HG02623 (cell line): ENCODE data around the gene RANGAP1.

ENCODE experiments used
- ATAC-seq: cut with Tn5 transposase; IDR thresholded peaks from one replicate; pipeline ENCODE4 v1.9.1; 2021; ENCODE audit warnings: moderate library complexity; ENCODE audit not compliant: unreplicated experiment

Gene RANGAP1

DNA sequence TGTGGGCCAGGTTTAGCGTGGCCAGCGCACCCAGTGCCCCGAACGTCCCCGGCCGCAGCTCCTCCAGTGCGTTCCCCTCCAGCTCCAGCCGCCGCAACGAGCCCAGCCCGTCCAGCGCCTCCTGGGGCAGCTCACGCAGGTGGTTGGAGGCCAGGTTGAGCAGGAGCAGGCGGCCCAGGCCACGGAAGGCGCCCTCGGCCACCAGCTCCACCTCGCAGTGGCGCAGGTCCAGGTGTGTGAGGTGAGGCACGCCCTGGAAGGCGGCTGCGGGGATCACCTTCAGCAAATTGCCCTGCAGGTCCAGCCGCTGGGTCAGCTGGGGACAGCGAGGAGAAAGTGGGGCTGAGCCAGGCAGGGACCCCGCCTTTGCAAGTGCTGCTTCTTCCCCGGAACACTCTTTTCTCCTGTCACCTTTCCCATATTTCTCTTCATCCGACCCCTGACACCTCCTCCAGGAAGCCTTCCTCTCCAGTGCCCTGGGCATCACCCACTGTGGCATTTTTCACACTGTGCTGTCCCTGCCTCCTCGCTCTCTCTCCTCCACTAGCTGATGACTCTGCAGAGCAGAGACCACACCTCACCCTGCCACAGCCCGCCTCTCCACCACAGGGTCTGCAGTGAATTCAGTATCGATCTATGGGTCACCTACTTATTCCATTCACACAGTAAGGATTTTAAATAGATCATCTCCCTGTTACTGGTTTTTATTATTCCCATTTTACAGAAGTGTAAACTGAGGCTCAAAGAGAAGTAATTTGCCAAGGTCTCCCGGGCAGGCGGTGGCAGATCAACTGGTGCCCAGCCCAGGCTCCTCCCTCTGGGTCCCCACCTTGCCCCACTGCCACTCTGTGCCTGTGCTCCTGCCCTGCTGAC, 47.2 kb downstream of the RANGAP1 start:
- ATAC-seq, result no peak

DNA sequence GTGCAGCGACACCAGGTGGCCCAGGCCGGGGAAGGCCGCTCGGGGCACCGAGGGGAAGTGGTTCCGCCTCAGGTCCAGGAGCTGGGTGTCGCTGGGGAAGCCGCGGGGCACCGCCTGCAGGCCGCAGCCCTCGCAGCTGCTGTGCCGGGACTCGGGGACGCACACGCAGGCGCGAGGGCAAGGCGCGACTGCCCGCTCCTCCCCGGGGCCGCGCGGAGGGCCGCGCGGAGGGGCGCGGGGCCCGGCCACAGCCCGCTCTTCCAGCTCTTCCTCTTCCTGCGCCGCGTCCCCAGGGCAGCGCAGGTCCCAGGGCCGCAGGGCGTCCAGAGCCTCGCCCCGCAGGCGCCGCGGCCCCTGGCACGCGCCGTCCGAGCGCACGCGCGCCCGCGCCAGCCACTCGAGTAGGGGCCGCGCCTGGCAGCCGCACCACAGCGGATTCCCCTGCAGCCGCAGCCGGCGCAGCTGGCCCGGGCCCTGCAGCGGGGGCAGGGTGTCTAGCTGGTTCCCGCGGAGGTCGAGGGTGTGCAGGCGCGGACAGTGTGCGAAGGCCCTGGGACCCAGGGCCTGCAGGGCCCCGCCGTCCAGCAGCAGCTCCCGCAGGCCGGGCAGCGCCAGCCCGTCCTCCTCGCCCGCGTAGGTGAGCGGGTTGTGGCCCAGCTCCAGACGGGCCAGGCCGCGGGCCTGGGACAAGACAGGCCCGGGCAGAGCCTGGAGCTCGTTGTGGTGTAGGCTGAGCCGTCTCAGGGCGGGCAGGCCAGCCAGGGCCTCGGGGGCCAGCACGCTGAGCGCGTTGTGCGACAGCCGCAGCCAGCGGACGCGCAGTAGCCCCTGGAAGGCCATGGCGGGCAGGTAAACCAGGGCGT, 48.0 kb downstream of the RANGAP1 start:
- ATAC-seq, result no peak

DNA sequence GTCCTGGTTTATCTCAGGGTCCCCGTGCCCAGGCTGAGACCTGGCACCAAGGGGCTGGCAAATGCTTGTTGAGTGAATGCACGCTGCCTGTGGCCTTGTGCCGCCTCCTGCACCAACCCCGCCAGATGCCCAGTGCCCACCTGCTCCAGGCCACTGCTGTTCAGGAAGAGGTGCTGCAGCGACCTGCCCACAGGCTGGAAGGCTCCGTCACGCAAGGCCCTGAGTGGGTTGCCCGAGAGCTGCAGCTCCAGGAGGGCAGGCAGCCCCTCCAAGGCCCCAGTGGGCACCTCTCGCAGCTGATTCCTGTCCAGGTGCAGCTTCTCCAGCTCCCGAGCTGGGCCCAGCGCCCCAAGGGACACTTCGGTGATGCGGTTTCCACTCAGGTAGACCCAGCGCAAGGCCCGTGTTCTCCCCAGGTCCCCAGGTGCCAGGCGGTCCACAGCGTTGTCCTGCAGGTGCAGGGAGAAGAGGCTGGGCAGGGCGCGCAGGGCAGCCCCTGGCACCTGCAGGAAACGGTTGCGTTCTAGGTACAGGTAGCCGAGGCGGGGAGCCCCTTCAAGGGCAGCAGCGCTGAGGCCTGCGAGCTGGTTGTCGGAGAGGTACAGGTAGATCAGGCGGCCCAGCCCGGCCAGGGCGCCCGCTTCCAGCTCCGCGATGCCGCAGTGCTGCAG, 48.8 kb downstream of the RANGAP1 start:
- ATAC-seq, result no peak

DNA sequence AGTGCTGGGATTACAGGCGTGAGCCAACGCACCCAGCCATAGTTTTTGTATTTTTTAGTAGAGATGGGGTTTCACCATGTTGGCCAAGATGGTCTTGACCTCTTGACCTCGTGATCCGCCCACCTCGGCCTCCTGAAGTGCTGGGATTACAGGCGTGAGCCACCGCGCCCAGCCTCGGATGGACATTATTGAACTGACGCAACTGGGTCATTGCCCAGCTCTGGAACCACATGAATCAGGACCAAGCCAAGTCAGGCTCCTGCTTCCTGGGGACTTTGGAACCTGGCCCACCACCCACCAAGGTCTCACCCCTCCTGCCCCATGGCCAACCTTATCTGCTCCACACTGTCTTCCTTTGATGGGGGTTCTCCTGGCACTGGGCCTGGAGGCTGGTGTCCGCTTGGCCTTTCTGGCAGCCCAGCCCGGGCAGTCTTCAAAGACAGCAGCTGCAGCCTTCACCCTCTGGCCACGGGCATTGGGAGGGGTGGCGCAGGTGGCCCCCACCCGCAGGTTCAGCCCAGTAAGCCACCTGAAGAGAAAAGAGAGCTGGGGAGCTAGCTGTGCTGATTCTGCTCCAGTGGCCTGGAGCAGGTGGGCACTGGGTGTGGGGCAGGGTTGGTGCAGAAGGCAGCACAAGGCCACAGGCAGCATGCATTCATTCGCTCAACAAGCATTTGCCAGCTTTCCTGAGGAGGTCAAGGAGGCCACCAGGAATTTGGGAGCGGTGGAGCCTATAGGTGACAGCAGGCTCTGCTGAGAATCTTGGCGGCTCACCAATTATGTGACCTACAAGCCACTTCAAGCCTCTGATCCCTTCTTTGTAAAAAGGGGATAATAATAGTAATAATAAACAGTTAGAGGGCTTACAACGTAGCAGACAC, 50.9 kb downstream of the RANGAP1 start:
- ATAC-seq, result no peak

DNA sequence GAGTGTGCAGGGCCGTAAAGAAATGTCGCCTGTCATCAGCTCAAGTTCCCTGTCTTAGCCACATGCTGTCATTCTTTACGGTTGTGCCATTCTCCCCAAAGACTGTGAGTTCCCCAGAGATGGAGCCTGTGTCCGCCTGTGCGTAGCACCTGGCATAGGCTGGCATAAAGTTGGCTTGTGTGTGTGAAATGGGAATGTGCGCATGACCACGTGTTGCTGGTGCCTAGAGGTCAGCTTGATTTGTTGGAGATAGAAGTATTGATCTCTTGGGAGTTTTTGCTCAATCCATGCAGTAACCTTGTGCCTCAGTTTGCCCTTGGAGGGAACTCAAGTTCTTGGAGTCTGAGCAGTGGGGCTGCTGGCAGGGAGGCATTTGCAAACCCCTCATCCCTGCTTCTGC, 54.6 kb downstream of the RANGAP1 start:
- no peak for ATAC-seq

DNA sequence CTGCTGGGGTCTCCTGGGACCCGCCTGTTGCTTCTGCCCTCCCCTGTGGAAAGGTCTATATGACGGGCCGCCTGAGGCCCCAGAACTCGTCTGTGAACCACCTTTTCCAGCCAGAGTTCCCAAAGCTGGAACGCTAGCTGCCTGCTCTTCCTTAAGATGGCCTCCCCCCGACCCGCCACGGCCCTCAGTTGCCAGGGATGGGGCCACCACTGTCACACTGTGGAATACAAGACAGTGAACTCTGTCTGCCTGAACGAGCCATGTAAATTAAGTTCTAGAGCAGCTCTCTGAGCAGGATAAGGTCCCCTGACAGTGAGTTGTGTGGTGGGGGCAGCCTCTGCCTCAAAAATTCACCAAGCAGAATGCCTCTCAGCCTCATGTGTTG, 55.6 kb downstream of the RANGAP1 start:
- ATAC-seq, result no peak

DNA sequence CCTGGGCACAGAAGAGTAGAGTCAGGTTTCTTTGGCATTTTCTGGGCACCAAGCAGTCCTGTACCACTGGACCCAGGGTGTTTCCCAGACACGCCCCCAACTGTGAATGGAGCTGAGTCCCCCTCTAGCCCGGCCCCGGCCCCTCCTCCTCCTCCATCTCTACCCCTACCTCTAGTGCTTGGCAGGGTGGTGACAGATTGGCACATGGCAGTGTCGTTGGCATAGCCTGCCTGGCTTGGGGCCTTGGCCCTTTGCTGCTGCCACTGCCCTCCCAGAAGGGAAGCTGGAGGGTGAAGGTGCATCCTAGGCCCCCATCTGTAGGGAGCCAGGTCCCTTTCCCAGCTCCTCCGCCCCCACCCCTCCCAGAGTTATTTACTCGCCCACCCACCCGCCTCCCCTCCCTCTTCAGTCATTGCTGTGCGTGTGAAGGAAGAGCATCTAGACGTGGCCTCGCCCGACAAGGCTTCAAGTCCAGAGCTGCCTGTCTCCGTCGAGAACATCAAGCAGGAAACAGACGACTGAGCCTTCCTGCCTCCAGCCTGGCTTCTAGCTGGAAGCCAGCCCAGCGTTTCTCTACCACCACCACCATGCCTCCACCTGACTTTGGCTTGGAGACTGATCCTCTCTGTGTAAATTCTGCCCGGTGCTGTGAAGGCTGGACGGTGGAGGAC, 56.1 kb downstream of the RANGAP1 start:
- no peak for ATAC-seq

DNA sequence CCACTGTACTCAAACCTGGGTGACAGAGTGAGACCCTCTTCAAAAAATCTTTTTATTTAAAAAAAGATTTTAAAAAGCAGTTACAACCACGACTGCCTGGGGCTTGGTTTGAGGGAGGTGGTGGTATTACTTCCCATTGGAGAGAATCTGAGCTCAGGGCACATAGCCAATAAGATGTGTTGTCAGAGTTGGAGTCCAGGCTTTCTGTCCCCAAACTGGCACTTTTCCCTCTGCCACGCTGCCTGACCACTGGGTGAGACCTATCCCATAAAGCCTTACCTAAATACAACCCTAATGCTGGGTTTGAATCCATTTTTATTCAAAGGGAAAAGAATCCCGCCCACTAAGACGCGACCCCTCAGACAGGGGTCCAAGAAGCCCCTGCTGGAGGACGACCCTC, 56.8 kb downstream of the RANGAP1 start:
- no peak for ATAC-seq

DNA sequence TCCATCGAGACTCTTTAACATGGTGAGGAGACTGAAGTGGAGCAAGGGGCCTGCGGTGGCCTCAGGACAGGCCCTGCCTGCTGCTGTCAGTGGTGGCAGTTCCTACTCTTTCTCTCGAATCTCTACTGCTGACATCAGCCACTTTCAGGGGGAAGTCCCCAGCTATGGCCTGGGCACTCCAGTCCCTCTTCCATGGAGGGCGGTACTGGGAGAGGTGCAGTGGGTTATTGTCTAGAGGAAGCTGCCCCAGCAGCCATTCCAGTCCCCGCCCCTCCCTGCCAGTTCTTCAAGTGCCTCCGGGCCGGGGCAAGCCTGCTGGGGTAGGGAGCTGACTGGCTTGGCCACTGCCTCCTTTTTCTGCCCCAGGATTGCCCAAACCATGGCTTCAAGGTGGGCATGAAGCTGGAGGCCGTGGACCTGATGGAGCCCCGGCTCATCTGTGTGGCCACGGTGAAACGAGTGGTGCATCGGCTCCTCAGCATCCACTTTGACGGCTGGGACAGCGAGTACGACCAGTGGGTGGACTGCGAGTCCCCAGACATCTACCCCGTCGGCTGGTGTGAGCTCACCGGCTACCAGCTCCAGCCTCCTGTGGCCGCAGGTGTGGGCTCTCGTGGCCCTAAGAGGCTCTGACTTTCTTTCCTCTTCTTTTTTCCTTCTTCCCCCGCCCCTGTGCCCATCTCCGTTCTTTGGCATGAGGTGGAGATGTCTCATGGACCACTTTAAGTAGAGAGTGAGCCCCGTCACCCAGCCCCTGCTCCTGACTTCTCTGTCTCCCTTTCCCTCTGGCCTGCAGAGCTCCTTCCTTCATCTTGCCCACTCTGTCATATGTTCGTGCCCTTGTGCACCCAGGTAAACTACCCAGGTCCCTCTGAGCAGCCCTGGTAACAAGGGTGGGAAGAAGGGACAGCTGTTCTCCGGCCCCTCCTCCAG, 59.0 kb downstream of the RANGAP1 start:
- ATAC-seq, result no peak

DNA sequence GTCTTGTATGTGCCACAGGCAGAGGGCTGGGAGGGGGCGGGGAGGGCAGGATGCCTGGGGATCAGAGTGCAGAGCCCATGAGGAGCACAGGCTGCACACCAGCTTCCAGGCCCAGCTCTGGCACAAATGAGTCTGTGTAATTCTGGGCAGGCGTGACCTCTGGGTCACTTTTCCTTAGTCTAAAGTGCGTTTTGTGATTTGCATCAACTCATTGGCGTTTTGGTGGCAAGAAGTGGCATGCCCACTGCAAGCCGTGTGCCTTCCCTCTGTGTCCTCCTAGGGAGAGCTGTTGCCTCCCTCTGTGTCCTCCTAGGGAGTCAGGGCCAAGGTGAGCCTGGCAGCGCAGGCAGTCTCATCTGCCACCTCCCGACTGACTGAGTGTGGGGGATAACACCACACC, 62.5 kb downstream of the RANGAP1 start:
- ATAC-seq, result no peak

DNA sequence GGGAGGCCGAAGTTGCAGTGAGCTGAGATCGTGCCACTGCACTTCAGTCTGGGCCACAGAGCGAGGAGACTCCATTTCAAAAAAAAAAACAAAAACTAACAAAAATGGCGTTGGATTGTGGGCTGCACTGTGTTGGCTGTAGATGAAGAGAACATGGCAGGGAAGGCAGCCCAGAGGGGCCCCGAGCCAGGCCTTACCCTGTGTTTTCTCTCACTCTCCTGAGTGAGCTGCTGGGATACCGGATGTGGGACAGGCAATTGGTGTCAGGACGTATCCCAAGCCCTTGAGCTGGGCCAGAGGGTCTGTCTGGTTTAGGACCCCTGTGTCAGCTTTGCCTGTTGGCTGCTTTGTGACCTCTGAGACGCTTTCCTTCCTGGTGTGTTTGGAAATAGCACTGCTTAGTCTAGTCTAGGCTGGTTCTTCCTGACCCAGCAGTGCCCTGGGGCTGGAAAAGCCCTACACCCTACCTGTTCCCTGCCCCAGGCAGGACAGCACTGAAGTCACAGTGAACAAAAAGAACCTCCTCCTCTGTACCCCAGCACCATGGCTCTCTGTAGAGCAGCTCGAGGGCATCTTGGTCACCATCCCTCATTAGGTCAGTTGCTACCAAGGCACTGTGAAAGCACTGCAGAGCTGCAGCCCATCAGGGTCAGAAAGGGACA, 63.0 kb downstream of the RANGAP1 start:
- ATAC-seq, result no peak

DNA sequence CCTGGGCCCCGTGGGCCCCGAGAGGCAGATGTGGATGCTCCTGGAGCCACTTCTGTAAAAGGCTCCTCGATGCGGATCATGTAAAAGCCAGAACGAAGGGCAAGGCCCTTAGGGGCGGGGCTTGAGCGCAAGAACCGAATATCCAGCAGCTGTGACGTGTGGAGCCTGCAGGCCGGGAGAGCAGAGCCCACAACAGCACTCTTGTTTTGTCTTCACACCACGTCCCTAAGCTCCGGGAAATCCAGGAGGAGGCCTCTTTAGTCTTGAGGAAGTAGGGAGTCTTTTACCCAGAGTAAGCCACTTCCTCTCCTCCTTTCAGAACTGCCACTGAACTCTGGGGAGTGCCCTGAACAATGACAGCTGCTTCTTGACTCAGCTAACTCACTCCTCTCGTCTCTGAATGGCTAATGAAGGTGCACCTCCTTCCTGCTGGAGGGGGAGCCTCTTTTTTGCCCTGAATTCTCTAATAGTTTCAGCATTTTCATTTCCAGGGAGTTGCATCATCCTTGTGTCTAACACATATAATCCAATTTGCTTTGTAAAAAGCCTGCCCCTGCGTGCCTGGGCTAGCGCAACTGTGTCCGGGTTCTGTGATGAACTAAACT, 68.3 kb downstream of the RANGAP1 start:
- ATAC-seq, result no peak

DNA sequence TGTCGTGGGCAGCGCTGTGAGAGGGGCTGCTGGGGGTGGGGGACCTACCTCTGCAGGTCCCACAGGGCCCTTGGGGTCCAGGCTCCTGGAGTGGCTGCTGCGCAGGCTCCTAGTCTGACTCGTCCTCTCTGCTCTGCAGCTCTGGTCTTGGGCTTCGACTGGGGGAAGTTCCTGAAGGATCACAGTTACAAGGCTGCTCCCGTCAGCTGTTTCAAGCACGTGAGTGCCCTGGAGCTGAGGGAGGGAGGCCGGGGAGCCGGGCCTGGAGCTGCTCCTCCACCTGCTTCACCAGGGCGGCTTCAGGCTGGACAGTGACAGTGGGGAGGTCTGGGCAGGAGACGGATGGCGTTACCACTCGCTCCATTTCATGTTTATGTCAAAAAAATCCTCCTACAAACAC, 69.0 kb downstream of the RANGAP1 start:
- ATAC-seq, result no peak

DNA sequence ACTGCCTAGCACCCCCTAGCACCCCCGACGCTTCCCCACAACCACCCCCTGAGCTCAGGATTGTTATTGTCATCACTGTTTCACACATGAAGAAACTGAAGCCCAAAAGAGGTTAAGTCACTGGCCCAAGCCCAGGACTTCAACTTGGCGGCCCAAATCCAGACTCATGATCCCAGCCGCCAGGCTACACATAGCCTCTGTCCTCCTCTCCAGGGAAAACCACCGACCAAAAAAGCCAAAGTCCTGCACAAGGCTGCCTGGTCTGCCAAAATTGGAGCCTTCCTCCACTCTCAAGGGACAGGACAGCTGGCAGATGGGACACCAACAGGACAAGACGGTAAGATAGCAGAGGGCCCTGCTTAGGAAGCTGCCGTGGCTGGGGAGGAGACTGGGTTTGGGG, 70.1 kb downstream of the RANGAP1 start:
- no peak for ATAC-seq

DNA sequence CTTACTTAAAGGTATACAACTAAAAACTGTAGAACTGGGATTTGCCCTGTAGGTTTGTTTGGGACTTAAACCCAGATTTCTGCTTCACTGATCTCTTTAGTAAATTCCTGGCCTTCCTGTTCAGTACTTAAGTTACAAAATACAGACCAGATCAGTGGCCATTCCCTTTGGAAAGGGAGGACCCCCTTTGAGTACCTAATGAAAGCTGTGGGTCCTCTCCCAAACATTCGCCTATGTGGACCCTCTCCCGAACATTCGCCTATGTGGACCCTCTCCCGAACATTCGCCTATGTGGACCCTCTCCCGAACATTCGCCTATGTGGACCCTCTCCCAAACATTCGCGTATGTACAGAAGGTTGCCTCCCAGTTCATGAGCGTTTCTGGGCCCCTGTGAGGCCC, 70.6 kb downstream of the RANGAP1 start:
- ATAC-seq, result no peak

DNA sequence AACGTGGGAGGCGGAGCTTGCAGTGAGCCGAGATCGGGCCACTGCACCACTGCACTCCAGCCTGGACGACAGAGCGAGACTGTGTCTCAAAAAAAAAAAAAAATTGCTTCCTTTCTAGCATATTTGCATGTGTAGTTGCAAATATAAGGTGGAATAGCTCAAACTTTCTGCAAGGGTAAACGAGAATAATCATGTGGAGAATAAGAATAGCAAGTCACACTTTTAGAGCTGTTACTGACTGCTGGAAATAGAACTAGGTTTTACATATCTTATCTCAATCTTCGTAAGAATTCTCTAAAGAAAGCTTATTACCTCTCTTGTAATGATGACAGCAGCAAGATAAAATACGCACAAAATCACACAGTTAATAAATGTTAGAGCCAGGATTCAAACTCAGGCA, 79.3 kb downstream of the RANGAP1 start:
- ATAC-seq, result no peak

DNA sequence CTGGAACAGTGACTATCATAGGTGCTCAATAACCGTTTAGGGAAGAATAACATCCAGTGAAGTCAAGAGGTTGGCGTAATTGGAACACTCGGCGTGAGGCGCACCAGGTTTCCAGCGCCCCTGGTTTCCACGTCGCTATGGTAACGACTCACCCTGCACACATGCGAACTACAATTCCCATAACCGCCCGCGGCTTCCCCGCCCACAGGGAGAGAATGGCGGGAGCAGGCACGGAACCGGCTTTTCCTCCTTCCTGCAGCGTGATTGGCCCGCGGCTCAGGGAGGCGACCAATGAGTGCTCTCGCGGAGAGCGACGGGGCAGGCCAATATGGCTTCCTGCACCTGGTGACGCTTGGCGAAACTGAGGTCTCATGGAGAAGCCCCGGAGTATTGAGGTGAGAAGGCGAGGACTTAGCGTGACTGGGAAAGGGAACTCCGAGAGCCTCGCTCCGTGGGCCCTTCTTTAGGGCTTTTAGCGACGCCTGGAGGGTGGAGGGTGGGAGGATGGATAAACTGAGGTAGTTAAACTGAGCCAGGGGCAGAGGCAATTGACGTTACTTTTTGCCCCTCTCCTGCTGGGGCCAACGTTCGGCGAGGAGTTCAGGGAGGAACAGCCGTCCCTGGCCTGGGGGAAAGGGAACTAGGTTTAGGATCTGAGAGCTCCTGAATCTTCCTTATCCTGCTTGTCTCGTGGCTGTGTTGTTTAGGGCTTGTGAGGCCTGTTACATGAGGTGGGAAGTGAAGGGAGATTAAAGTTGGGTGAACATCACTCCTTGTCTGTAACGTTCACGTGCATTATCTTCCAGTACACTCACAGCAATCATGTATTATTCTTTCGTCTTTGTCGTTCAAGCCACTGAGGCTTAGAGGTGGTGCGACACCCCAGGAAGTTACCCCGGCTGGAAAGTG, 80.7 kb downstream of the RANGAP1 start, which contains the start of gene L3MBTL2:
Gene L3MBTL2 (plus strand): TSS at position 321 of the 909 bp plus-strand sequence. CDS start 51 bp downstream, at position 372.
- peak; percentile 94 for ATAC-seq
